Subcutaneous adipose tissue (tissue), 4 donors: ENCODE data around the gene EEF1AKMT2. TPM values are rescaled to one million over a fixed set of nuclear protein-coding genes. Genes with fewer than 3 reads are reported as not detected.

Experiments used
- CTCF ChIP-seq: fragments of 450-650 bp; IDR thresholded peaks from one replicate; pipeline ENCODE4 v1.5.1; 2016; ENCODE audit warnings: low read depth, mild to moderate bottlenecking, control low read depth, antibody characterized with exemption, moderate library complexity
- total RNA-seq, 4 donors: library from RNA; depleted of rRNA; stranded (reverse); fragments of >200 nt; gene quantifications; one replicate each; pipeline ENCODE4 v1.1.0, GENCODE V29; 2016

EEF1AKMT2 gene
- total RNA-seq, 4 donors from 2014 or later, result 11.3 to 28.4 (median 17.8) TPM

GRCh38 chr10:124740369-124741280 is 51.1 kb downstream of the EEF1AKMT2 start:
- TF ChIP-seq CTCF, result no peak

- no peak for TF ChIP-seq CTCF
Observed at GRCh38 chr10:124739986-124740368, 51.7 kb downstream of the EEF1AKMT2 start.

- TF ChIP-seq CTCF, result no peak
Observed at GRCh38 chr10:124739119-124739921, 52.4 kb downstream of the EEF1AKMT2 start.

- TF ChIP-seq CTCF, result no peak
Observed at GRCh38 chr10:124738441-124738840, 53.2 kb downstream of the EEF1AKMT2 start.

GRCh38 chr10:124737708-124738107 is 54.0 kb downstream of the EEF1AKMT2 start:
- TF ChIP-seq CTCF, result no peak

- TF ChIP-seq CTCF, result no peak
Observed at GRCh38 chr10:124737221-124737620, 54.5 kb downstream of the EEF1AKMT2 start.
